ENCODE measurements around the gene ADGRB3. TPM values are rescaled to one million over a fixed set of nuclear protein-coding genes. Genes with fewer than 3 reads are reported as not detected.

The ADGRB3 gene
- total and polyA plus RNA-seq, 2 donors from 2014 or later, result 0.26 to 2.2 TPM

DNA sequence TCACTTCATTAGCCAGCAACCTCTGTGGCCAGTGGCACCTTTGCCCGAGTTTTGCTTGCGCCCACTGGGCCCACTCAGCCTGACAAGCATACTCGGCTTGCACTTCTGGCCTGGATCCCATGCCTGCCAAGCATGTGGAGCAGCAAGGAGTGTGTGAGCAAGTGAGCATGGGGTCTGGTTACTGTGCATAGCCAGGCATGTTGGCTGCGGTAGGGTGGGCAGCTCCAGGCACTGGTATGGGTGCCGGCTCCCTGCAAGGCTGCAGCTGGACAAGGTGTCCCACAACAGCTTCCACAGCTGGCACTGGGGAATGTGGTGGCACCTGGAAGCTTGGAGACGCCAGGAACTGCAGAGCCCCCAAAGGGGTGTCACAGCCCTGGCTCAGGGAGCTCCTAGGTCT, 510.0 kb downstream of the ADGRB3 start:
- Histone ChIP-seq H3K27ac (ENCODE audit: low read depth in 2 of 2, low read length in 2 of 2) (no peak overlapping the region), H3K27me3 (ENCODE audit: control insufficient read depth, insufficient read depth, low read length) (no peaks in the 10 kb centered on the region), H3K4me3 (ENCODE audit: low read length in 3 of 3) (no peak overlapping the region), H3K9me3 (ENCODE audit: control insufficient read depth in 2 of 3, insufficient read depth in 1 of 3, low read length in 3 of 3) (peaks cover 0 to 5% (median 0%) of the 10 kb centered on the region in 3 donors), H3K9ac (ENCODE audit: low read length in 3 of 3) (no peak overlapping the region), H3K36me3 (ENCODE audit: control insufficient read depth in 2 of 3, insufficient read depth in 3 of 3, low read length in 3 of 3) (no peaks in the 10 kb centered on the region), H3K4me1 (ENCODE audit: control insufficient read depth in 2 of 3, insufficient read depth in 2 of 3, low read depth in 1 of 3, low read length in 3 of 3) (no peaks in the 10 kb centered on the region)
- intact Hi-C loops (cut with DNase I), result no loop called here
- TF ChIP-seq, protein P1, sequence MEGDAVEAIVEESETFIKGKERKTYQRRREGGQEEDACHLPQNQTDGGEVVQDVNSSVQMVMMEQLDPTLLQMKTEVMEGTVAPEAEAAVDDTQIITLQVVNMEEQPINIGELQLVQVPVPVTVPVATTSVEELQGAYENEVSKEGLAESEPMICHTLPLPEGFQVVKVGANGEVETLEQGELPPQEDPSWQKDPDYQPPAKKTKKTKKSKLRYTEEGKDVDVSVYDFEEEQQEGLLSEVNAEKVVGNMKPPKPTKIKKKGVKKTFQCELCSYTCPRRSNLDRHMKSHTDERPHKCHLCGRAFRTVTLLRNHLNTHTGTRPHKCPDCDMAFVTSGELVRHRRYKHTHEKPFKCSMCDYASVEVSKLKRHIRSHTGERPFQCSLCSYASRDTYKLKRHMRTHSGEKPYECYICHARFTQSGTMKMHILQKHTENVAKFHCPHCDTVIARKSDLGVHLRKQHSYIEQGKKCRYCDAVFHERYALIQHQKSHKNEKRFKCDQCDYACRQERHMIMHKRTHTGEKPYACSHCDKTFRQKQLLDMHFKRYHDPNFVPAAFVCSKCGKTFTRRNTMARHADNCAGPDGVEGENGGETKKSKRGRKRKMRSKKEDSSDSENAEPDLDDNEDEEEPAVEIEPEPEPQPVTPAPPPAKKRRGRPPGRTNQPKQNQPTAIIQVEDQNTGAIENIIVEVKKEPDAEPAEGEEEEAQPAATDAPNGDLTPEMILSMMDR (IDR thresholded peaks at IDR 0.05; ENCODE audit: borderline replicate concordance, extremely low read depth, insufficient read depth), result no peak
- no peak for DNase-seq
- FAIRE-seq, result no peak

DNA sequence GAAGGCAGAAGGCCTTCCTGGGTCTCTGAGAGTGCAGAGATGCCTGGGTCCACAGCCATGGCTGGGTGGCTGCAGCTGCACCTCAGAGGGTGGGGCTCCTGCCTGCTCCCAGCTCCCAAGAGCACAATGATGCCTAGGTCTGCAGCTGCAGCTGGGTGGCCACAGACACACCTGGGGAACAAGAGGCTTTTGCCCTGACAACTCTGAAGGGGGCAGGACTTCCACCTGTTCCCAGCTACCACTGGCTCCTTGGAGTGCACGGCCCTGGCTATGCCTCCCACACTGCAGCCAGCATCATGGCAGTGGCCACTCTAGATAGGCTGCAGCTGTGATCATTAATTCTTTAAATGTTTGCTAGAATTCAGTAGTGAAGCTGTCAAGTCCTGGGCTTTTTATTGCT, 511.3 kb downstream of the ADGRB3 start:
- Histone ChIP-seq H3K9me3 (ENCODE audit: control insufficient read depth in 2 of 3, insufficient read depth in 1 of 3, low read length in 3 of 3) (peaks cover 0 to 5% (median 3%) of the 10 kb centered on the region in 3 donors), H3K4me1 (ENCODE audit: control insufficient read depth in 2 of 3, insufficient read depth in 2 of 3, low read depth in 1 of 3, low read length in 3 of 3) (no peaks in the 10 kb centered on the region), H3K27ac (ENCODE audit: low read depth in 2 of 2, low read length in 2 of 2) (no peak overlapping the region), H3K36me3 (ENCODE audit: control insufficient read depth in 2 of 3, insufficient read depth in 3 of 3, low read length in 3 of 3) (no peaks in the 10 kb centered on the region), H3K9ac (ENCODE audit: low read length in 3 of 3) (no peak overlapping the region), H3K27me3 (ENCODE audit: control insufficient read depth, insufficient read depth, low read length) (no peaks in the 10 kb centered on the region), H3K4me3 (ENCODE audit: low read length in 3 of 3) (no peak overlapping the region)
- intact Hi-C loops (cut with DNase I), result no loop called here
- TF ChIP-seq, protein P1 (IDR thresholded peaks at IDR 0.05; ENCODE audit: borderline replicate concordance, extremely low read depth, insufficient read depth), result no peak
- DNase-seq (peak in 1 of 5 donors; percentile 31), FAIRE-seq (no peak)

DNA sequence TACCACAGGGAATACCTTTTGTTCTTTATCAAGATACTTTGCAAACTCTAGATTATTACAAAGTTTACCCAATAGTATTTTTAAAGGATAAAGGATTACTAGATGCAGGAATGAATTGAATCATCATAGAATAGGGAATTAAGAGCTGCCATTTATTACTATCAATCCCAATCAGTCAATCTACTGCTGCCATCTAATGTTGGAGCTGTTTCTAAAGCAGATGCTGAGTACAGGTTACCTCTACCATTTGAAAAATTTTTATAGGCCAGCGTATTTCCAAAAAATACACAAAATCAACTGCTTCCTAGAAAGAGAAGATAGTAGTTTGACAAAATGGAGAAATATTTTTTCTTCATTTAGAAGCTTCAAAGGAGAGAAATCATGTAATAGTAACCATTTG, 520.4 kb downstream of the ADGRB3 start:
- no peaks in the 10 kb centered on the region for H3K27me3 ChIP-seq (ENCODE audit: control insufficient read depth, insufficient read depth, low read length)
- H3K9ac ChIP-seq (ENCODE audit: low read length in 3 of 3), result no peak overlapping the region
- no peaks in the 10 kb centered on the region for H3K4me1 ChIP-seq (ENCODE audit: control insufficient read depth in 2 of 3, insufficient read depth in 2 of 3, low read depth in 1 of 3, low read length in 3 of 3)
- intact Hi-C loops (cut with DNase I), result no loop called here
- H3K4me3 ChIP-seq (ENCODE audit: low read length in 3 of 3), result no peak overlapping the region
- FAIRE-seq (no peak), DNase-seq (peak in 1 of 5 donors; percentile 4)
- H3K27ac ChIP-seq (ENCODE audit: low read depth in 2 of 2, low read length in 2 of 2), result no peak overlapping the region
- peaks cover 0 to 1% (median 0%) of the 10 kb centered on the region in 3 donors for H3K9me3 ChIP-seq (ENCODE audit: control insufficient read depth in 2 of 3, insufficient read depth in 1 of 3, low read length in 3 of 3)
- TF ChIP-seq, protein P1 (IDR thresholded peaks at IDR 0.05; ENCODE audit: borderline replicate concordance, extremely low read depth, insufficient read depth), result peak; percentile 5
- no peaks in the 10 kb centered on the region for H3K36me3 ChIP-seq (ENCODE audit: control insufficient read depth in 2 of 3, insufficient read depth in 3 of 3, low read length in 3 of 3)

DNA sequence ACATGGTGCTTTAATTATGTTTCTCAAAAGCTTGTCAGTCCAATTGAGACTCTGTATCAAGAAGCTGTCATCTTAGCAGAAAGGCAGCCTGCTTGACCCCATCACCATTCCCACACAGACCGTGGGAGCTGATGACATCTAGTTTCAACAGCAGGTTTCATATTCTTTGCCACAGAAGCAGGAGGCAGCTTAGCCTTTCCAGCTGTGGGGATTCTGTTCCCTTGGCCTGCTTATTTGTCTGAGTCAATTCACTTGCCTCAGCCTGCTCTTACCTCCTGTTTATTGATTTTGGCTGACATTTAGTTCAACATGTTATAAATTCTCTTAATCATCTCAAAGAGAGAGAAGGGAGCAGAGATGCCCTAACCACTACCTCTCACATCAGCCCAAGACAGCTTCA, 527.7 kb downstream of the ADGRB3 start:
- intact Hi-C loops (cut with DNase I), result no loop called here
- TF ChIP-seq, protein P1 (IDR thresholded peaks at IDR 0.05; ENCODE audit: borderline replicate concordance, extremely low read depth, insufficient read depth), result no peak
- Histone ChIP-seq H3K36me3 (ENCODE audit: control insufficient read depth in 2 of 3, insufficient read depth in 3 of 3, low read length in 3 of 3) (no peaks in the 10 kb centered on the region), H3K4me3 (ENCODE audit: low read length in 3 of 3) (no peak overlapping the region), H3K27me3 (ENCODE audit: control insufficient read depth, insufficient read depth, low read length) (no peaks in the 10 kb centered on the region), H3K9me3 (ENCODE audit: control insufficient read depth in 2 of 3, insufficient read depth in 1 of 3, low read length in 3 of 3) (no peaks in the 10 kb centered on the region), H3K27ac (ENCODE audit: low read depth in 2 of 2, low read length in 2 of 2) (no peak overlapping the region), H3K9ac (ENCODE audit: low read length in 3 of 3) (no peak overlapping the region), H3K4me1 (ENCODE audit: control insufficient read depth in 2 of 3, insufficient read depth in 2 of 3, low read depth in 1 of 3, low read length in 3 of 3) (no peaks in the 10 kb centered on the region)
- FAIRE-seq (no peak), DNase-seq (no peak)

Measured in kidney (tissue), 14 donors.